Fibroblast of peridontal ligament (primary cell): ENCODE data around the gene URM1.

Source experiments
- DNase-seq: peaks from one replicate; pipeline ENCODE4 v3.0.0-alpha.2; 2010; ENCODE audit errors: extremely low read depth

URM1 gene

GRCh38 chr9:128385496-128386460 lies 14.6 kb downstream of the URM1 start:
- DNase-seq = no peak

GRCh38 chr9:128388150-128388549 lies 17.0 kb downstream of the URM1 start:
- DNase-seq = no peak

GRCh38 chr9:128389395-128390149 lies 18.4 kb downstream of the URM1 start:
- no peak for DNase-seq

- no peak for DNase-seq
These were observed 19.1 kb downstream of the URM1 start for GRCh38 chr9:128390150-128390812.

GRCh38 chr9:128390813-128391711 lies 19.9 kb downstream of the URM1 start:
- DNase-seq = no peak

GRCh38 chr9:128391956-128392301 lies 20.8 kb downstream of the URM1 start:
- DNase-seq = no peak

- DNase-seq = no peak
These were observed 21.3 kb downstream of the URM1 start for GRCh38 chr9:128392302-128393144.

- DNase-seq = no peak
These were observed 22.1 kb downstream of the URM1 start for GRCh38 chr9:128393145-128393775.

GRCh38 chr9:128393970-128394369 lies 22.8 kb downstream of the URM1 start:
- no peak for DNase-seq

GRCh38 chr9:128394379-128395168 lies 23.4 kb downstream of the URM1 start:
- no peak for DNase-seq

GRCh38 chr9:128396970-128397613 lies 25.9 kb downstream of the URM1 start:
- no peak for DNase-seq

GRCh38 chr9:128397831-128398230 lies 26.7 kb downstream of the URM1 start:
- no peak for DNase-seq

- DNase-seq = no peak
These were observed 28.7 kb downstream of the URM1 start for GRCh38 chr9:128399861-128400260.

- no peak for DNase-seq
These were observed 33.4 kb downstream of the URM1 start for GRCh38 chr9:128404560-128404959.

GRCh38 chr9:128405077-128405779 lies 34.1 kb downstream of the URM1 start:
- DNase-seq = no peak

GRCh38 chr9:128405780-128406171 lies 34.6 kb downstream of the URM1 start:
- no peak for DNase-seq

- peak; percentile 19 for DNase-seq
These were observed 35.7 kb downstream of the URM1 start for GRCh38 chr9:128406848-128407391.

- no peak for DNase-seq
These were observed 37.8 kb downstream of the URM1 start for GRCh38 chr9:128408963-128409431.
